Activated T-cell treated with anti-CD3 and anti-CD28 coated beads, Interleukin-2, amount 50 U/mL, for 48 hours (primary cell): ENCODE results near the gene GNAT1.
"Not testable (repeated sequence)": the region's sequence is repeated elsewhere in the genome, so short reads cannot be mapped to it uniquely, and the experiment has no call there.

Experiments
- DNase-seq, 2 experiments: peaks; one replicate each; pipeline ENCODE4 v3.0.0-alpha.2; 2020

GNAT1 gene

DNA sequence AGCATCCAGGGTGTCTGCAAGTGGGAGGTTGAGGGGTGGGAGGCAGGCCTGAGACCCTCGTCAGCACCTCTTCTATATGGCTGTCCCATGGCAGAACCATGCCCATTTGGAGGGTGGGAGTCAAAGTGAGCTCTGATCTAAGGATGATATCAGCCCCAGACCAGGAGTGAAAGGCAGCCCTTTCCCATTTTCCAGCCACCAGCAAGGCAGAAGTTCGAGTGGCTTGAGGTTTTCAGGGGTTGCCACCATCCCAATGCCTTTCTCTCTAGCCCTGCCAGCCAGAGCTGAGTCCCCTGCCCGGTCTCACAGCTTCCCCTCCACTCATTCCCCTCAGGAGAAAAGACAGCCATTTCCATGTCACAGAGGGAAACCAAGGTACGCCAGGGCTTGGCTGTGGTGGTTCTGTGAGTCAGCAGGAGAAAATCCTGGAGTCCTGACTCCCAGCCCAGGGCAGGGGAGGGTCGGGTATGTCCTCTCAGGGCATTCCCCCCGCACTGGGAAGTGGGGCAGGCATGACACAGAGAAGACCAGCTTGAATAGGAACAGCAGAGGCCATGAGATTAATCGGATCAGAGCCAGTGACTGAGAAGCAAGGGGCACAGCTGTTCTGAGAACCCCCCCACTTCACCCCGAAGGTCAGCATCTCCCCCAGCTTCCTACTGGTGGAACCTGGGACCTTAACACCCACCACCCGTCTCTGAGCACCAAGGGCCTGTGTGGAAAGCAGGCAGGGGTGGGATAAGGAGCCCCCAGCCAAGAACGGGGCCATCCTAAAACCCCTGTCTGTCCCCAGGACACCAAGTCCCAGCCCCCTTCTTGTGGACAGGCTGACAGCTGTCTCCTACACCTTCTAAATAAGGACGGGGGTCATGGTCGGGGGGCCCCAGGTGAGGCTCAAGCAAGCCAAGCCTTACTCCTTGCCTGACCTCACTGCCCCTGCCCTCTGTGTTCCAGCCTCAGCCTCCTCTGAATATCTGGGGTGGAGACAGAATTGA, 12.7 kb downstream of the GNAT1 start:
- DNase-seq = no peak

DNA sequence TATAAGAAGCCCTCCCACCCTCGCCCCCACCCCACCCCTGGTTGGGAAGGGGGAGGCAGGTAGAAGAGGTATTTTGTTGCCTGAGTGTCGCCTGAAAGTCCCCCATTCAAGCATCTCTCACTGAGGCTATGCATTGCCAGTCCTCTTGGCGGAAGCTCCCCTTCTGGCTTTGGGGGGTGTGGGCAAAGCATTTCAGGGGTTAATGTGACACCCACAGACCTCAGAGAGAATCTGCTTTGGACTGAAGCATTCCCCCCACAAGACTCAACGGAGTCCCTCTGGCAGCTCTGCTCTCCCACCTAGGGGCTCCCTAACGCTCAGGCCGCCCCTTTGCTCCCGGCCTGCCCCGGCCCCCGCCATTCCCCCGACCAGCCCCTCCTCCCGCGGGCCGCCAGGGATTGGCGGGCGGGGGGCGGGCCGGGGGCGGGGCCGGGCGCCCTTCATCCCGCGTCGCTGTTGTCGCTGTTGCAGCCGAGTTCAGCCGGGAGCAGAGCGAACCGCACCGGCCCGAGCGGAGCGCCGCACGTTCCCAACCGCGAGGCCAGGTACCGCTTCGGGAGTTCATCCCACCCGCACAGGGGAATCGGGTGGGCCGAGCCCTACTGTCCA, 13.5 kb downstream of the GNAT1 start, which contains the start of gene SLC38A3:
TSS of gene SLC38A3 (plus strand) at position 468 of the 609 bp plus-strand sequence. CDS start 8,929 bp downstream, outside the sequence.
- peak in 1 of 2 experiments; percentile 33 for DNase-seq

DNA sequence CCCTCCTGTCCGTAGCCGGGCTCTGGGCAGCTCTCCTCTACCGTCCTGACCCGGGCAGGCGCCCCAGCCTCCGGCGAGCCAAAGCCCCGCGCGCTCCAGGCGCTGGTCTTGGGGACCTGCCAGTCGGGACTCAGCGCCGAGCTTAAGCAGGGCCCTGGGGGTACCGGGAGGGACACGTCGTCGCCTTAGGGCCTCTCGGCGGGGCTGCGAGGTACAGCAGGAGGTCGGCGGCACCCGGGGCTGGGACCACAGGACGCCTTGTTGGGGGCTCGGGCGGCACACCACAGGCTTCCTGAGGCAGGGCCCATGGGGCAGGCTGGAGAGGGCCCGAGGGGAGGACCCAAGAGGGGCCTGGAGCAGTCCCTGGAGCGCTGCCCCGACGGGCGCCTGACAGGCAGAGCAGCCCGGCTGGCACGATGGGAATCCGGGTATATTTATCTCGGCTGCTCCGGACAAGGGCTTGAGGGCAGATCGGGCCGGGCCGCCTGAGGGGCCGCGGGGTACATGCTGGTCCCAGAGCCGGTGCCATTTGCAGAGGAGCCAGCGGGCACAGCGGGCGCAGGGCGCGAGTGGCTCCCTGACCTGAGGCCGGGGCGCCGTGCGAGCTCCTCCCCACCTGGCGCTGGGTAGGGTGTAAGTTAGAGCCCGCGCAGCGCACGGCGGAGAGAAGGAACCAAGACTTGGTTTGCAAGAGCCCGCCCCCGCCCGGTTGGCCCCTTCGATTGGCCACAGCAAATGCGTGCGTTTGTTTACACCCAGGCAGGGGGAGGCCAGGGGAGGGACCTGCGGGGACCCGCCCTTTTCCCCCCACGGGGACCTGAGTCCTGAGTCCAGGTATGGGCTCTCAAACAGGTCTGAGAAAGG, 14.2 kb downstream of the GNAT1 start:
- peak; percentile 48 to 55 for DNase-seq

DNA sequence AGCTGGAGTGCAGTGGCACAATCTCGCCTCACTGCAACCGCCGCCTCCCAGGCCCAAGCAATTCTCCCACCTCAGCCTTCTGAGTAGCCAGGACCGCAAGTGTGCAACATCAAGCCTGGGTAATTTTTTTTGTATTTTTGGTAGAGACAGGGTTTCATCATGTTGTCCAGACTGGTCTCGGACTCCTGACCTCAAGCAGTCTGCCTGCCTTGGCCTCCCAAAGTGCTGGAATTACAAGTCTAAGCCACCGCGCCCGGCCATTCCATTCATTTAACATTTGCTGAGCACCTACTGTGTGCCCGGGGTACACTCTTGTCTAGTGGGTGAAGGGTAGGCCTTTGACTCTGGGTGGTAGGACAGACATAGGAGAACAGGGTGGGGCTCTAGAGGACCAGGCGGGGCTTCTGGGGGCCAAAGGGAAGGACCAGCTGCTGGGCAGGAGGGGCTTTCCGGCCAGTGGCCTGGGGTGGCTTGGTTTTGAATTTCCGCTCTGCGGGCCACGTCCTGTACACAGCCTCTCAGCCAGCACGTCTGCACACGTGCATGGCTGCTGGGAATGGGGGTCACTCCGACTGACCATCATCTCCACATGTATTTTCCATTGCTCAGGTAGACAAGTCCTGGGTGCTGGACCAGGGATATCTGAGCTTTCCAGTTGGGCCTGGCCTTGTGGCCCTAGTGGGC, 16.1 kb downstream of the GNAT1 start:
- DNase-seq = no peak

DNA sequence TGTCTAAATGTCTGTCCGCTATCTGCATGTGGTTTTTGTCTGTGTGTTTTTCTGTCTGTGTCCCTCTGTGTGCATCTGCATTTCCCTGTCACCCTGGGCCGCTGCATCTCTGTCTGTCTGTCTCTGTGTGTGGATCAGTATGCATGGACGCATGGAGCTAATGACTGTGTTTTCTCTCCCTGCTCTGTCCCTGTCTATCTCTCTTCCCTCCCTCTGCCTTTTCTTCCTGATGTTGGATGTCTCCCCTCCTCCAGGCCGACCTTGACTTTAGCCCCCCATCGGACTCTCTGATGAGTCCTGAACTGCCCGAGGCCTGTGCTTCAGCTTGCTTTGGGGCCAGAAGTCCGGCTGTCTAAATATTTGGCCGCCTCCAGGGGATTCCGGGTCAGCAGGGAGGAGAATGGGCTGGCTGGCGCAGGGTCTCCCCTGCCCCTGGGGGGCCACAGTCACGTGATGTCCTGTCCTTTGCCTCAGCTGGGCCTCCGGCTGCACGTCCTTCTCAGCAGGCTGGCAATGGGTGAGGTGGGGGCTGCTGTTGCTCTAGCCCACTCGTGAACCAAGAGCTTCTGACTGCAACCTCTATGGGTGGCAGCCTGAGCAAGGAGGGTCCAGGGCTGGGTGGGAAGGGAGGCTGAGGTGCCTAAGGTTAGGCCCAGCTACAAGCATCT, 17.4 kb downstream of the GNAT1 start:
- DNase-seq = no peak

DNA sequence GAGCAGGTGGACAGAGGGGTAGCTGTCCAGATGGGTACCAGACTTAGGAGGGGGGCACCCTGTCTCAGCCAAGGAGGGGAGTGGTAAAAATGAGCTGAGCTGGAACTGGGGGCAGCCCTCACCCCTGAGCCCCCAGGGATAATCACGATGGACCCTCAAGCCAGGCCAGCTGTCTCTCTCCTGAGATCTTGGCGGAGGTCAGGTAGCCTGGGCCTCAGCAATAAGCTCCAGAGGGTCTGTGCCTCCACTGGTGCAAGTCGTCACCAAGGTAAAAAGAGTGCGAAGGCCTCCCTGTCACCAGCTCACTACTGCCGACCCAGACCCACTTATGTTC, 18.7 kb downstream of the GNAT1 start:
- no peak for DNase-seq

DNA sequence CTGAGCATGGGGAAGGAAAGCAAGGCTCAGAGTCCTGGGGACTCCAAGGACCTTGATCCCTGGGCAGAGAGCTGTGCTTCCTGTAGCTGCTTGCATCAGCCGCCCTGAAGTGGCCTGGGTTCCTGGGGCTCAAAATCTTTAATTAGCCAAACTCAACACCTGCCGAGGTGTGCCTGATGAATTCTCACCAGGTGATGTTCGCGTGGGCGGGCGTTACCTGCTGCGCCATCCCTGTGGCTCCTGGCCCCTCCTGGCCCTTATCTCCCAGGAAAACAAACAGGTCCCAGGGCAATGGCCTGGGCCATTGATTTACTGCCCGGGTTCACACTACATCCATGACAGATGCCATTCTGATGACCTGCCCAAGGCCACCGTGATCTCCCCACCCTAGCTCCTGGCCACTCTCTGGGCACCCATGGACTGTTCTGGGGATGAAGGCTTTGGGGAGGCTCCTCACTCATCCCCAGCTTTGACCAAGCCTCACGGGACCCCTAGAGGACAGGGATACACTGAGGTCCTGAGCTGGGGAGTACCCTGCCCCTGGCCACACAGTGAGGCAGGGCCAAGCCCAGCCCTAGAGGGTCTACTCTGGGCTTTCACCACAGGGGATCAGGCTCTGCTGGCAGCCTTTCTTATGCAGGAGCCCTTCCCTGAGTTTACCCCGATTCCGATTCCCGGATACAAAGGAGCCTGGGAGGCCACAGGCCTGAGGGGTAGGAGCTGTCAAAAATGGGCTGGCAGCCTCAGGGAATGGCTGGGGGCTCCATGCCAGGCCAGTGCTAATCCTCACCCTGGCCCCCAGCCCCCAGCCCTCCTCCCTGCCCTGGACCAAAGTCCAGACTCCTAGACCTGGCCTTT, 19.3 kb downstream of the GNAT1 start:
- DNase-seq = no peak

DNA sequence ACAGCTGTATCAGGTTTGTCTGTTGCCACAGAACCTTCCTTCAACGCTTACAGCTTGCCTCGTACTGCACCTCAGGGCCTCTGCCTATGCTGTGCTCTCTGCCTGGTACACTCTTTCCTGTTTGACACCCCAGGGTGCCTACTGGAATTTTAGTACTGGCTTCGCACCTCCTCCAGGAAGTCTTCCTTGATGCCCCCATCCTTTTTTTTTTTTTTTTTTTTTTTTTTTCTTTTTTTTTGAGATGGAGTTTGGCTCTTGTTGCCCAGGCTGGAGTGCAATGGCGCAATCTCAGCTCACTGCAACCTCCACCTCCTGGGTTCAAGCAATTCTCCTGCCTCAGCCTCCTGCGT, 19.9 kb downstream of the GNAT1 start:
- not testable (repeated sequence) for DNase-seq

DNA sequence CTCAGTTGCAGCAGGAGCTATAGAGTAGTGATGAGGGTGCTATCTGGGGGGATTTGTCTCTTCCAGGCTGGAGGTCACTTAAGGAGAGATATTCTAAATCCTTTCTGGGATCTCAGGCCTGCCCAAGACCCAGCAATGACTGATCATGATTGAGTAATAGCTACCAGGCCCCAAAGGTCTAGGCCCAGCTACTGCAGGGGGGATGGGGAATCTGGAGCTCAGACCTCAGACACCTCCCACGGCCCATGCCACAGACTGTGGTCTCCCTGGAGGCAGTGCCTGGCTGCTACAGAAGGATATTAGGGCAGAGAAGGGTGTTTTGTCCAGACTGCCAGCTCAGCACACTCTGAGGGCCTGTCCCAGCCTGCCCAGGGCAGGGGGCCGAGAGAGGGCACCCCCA, 20.5 kb downstream of the GNAT1 start:
- DNase-seq = peak; percentile 55 to 70

DNA sequence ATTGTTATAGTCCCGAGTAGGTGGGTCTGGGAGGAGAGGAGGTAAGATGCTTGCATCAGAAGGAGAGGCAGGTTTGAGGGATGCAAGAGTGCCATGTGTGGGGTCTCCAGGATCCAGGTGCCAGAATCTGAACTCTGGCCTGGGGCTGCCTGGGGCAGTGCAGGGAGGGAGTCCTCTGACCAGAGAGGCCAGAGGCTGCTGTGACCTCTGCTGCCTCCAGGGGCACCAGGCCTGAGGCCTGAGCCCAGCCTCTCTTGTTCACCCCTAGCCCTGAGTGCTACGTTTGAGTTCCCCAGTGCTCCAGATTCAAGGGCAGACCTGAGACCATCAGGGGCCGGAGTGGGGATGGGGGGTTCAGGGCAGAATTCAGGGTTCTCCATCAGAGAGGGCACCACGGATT, 21.1 kb downstream of the GNAT1 start:
- no peak for DNase-seq

DNA sequence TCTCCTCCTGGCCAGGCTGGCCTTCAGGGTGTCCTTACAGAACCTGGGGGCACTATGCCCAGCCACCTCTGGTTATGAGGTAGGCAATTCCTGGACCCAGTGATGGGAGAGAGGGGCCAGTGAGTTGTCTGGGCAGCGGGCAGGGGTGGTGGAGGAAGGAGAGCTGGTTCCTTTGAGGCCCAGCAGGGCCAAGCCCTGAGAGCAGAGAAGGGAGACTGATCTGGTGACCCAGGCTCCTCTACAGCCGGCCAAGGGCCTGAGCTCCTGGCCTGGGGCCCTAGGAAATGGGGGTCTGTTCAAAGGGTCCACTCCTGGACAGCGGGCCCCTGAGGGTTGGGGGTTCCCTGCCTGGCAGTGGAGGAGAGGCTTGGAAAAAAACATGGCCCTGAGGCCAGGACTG, 21.6 kb downstream of the GNAT1 start:
- DNase-seq = no peak

DNA sequence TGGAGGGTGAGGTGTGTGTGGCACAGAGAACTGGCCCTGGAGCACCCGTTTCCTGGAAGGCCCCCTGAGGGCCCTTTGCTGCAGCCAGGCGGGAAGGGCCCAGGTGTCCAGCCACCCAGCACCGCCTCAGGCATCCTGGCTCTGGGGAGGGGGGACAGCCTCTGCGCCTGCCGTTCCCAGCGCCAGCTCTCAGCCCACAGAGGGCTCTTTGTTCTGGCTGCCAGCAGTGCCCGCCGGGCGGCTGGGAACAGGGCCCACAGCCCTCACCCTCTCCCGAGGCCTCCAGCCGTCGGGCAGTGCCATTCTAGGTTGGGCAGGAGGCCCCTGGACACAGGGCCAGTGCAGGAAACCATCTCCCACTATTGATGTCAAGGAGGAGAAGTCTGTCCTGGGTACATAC, 22.0 kb downstream of the GNAT1 start:
- no peak for DNase-seq

DNA sequence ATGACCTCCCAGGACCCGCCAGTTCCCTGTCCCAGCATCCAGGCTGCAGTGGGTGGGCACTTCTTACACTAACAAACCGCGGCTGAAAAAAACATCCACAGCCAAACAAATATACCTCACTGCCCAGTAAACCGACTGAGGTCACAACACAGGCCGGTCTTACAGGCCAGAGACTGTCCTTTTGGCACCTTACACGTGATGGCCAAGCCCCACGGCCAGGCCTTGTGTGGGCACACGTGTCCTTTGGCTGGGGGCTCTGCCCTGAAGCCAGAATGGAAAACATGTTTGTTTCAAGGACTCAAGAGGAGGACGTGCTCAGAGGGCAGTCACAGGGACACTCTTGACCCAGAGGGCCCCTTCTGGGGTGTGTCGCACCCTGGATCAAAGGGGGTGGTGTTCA, 23.4 kb downstream of the GNAT1 start:
- DNase-seq = no peak

DNA sequence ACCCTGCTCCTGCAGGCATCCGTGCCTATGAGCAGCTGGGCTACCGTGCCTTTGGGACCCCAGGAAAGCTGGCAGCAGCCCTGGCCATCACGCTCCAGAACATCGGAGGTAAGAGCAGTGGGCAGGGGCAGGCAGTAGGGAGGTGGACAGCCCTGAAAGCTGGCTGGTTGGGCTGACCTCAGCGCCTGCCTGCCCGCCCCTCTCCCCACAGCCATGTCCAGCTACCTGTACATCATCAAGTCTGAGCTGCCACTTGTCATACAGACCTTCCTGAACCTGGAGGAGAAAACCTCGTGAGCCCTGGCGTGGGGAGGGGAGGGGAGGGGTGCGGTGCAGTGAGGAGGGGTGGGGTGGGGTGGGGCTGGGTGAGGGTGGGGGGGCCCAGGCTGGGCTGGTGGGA, 24.1 kb downstream of the GNAT1 start:
- DNase-seq = no peak

DNA sequence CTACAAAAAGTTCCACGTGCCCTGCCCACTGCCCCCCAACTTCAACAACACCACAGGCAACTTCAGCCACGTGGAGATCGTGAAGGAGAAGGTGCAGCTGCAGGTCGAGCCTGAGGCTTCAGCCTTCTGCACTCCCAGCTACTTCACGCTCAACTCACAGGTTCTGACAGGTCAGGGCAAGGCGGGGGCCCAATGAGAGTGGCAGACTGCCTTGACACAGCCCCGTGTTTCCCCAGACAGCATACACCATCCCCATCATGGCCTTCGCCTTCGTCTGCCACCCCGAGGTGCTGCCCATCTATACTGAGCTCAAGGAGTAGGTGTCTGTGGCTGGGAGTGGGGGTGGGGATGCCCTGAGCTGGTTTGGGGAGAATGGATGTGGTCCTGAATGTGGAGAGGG, 26.3 kb downstream of the GNAT1 start:
- DNase-seq = no peak

DNA sequence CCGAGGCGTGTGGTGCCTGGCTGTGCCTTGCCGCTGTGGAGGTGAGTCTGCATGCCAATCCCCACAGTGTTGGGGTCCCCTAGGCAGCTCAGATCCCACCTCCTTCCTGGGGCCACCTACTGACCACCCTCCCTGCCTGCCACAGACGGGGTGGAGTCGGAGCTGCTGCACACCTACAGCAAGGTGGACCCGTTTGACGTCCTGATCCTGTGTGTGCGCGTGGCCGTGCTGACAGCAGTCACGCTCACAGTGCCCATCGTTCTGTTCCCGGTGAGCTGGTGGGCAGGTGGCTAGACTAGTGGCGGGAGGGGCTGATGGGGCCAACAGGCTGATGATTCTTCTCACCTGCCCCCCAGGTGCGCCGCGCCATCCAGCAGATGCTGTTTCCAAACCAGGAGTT, 27.0 kb downstream of the GNAT1 start:
- DNase-seq = no peak

DNA sequence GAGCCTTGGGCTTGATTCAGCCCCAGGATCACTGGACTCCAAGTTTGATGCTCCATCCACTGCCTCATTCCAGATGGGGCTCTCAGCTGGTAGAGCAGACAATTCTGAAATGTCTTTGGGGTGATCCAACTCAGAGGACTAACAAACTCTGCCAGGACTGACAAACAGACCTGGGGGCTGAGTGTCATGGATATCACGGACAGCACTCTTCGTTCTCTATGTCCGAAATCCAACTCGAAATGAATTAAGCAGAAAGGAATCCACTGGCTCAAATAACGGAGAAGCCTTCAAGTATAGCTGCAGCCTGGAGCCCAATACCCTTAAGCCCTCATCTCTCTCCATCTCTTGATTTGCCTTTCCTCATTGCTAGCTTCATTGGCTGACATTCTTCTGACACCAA, 27.9 kb downstream of the GNAT1 start:
- no peak for DNase-seq

DNA sequence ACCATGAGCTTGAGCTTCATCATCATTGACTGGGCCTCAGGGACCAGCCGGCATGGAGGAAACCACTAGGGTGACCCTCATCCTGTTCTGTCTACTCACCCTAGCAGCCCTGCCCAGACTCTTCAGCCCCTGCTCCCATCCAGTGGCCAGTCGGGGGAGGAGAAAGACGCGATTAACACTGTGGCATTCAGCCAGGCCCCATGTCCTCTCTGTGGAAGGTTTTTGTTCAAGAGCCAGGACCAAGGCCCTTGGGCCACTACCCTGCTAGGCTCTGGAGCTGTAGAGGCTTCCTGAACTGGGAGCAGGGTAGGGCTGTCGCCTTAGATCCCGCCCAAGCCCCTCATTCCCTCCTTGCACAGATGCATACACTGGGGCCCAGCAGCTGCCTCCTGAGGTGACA, 28.7 kb downstream of the GNAT1 start:
- no peak for DNase-seq

DNA sequence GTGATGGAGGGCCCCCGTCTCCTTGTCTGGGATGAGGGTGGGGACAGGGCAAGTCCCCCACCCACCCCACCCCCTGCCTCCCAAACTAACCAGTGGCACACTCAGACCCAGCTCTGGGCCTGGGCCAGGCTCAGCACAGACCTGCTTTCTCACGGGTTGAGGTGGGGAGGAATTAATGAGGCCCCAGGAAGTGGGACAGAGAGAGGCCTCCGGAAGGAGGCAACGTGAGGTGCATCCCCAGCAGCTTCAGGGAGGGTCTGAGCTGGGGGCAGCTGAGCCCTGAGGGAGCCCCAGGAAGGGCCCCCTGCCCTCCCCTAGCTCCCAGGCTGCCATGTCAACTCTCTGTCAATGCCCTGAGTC, 29.6 kb downstream of the GNAT1 start:
- no peak for DNase-seq

DNA sequence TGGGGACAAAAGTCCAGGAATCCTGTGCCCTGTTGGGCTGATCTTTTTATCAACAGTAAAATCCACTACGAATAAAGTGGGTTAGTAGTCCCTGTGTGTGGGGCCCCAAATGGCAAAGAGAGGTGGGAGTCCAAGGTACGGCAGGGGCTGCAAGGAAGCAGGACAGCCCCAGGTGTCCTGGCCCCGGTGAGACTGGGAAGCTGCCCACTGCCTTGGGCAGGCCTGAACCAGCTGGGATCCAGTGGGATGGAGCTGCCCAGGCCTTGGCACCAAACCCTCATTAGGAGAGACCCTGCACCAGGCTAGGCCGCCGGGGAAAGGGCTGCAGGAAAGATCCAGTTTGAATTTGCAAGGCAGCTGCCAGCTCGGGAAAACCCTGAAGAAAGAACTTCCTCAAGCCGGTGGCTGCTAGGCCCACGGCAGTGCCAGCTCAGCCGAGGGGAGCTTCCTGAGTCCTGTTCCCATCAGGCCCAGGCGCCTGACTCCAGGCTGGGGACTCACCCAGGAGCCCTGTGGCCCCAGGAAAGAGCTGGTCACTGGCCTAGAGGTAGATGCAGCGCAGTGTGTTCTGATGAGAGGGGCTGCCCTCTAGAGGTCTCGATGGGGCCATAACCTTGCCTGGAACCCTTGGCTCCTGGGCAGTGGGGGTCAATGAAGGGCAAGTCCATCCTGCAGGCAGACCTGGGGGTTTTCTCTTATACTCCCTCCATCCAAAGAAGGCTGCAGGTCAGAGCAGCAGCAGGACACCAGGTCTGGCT, 30.2 kb downstream of the GNAT1 start:
- no peak for DNase-seq

DNA sequence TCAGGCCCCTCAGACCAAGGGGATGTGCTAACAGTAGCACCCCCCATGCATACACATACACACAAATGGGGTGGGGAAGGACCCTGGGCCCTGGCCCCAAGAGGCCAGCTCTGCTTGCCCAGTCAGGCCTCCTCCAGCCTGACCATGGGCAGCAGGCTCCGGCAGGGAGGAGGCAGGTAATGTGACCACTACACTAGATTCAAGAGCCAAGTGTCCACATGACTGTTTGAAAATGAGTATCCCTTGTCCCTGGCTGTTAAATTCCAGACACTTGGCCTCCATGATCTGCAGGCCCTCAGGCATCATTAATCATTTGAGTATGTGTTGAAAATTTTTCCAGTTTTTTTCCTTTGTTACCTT, 30.7 kb downstream of the GNAT1 start:
- no peak for DNase-seq
